H9 (cell line): ENCODE data around the gene CFAP91. TPM values are rescaled to one million over a fixed set of nuclear protein-coding genes. Genes with fewer than 3 reads are reported as not detected.

Source experiments
- DNase-seq: peaks from one replicate; pipeline ENCODE4 v3.0.0-alpha.2; 2017
- H2AFZ ChIP-seq: one replicate; pipeline ENCODE4 v1.6.1; 2013; ENCODE audit warnings: mild to moderate bottlenecking, low read length, control low read depth, moderate library complexity
- H2AK5ac ChIP-seq: 2 replicates; pipeline ENCODE4 v1.6.1; 2013; ENCODE audit warnings: low read length, control low read depth, mixed read lengths; ENCODE audit not compliant: insufficient read length
- H2BK120ac ChIP-seq: one replicate; pipeline ENCODE4 v1.6.1; 2013; ENCODE audit warnings: low read depth, mild to moderate bottlenecking, low read length, control low read depth, inconsistent platforms; ENCODE audit not compliant: poor library complexity, severe bottlenecking
- H2BK12ac ChIP-seq: 2 replicates; pipeline ENCODE4 v1.6.1; 2013; ENCODE audit warnings: low read length, control low read depth, mixed read lengths, low read depth; ENCODE audit not compliant: insufficient read length
- H2BK15ac ChIP-seq: 2 replicates; pipeline ENCODE4 v1.6.1; 2013; ENCODE audit warnings: low read depth, low read length, control low read depth
- H2BK20ac ChIP-seq: one replicate; pipeline ENCODE4 v1.6.1; 2013; ENCODE audit warnings: low read depth, mild to moderate bottlenecking, low read length, control low read depth, inconsistent platforms; ENCODE audit not compliant: poor library complexity, severe bottlenecking
- H2BK5ac ChIP-seq: 2 replicates; pipeline ENCODE4 v1.6.1; 2013; ENCODE audit warnings: low read length, control low read depth, mixed read lengths; ENCODE audit not compliant: insufficient read length
- H3K14ac ChIP-seq: 2 replicates; pipeline ENCODE4 v1.6.1; 2013; ENCODE audit warnings: low read length, control low read depth; ENCODE audit not compliant: insufficient read depth
- H3K18ac ChIP-seq: 2 replicates; pipeline ENCODE4 v1.6.1; 2013; ENCODE audit warnings: low read depth, mild to moderate bottlenecking, mixed read lengths, low read length, control low read depth; ENCODE audit not compliant: insufficient read length
- H3K23ac ChIP-seq: 2 replicates; pipeline ENCODE4 v1.6.1; 2013; ENCODE audit warnings: low read length, control low read depth, mixed read lengths, low read depth; ENCODE audit not compliant: insufficient read length
- H3K23me2 ChIP-seq: 2 replicates; pipeline ENCODE4 v1.6.1; 2013; ENCODE audit warnings: low read depth, mild to moderate bottlenecking, mixed read lengths, low read length, control low read depth; ENCODE audit not compliant: insufficient read length, poor library complexity, severe bottlenecking
- H3K27ac ChIP-seq: 2 replicates; pipeline ENCODE4 v1.5.1; 2013; ENCODE audit warnings: low read length, control low read depth, mixed read lengths, low read depth; ENCODE audit not compliant: insufficient read length
- H3K27me3 ChIP-seq: 2 replicates; pipeline ENCODE4 v1.6.1; 2013; ENCODE audit warnings: low read length, control low read depth, inconsistent platforms; ENCODE audit not compliant: insufficient read depth
- H3K4ac ChIP-seq: 2 replicates; pipeline ENCODE4 v1.6.1; 2013; ENCODE audit warnings: low read depth, mild to moderate bottlenecking, control low read depth, inconsistent platforms, low read length, moderate library complexity
- H3K4me1 ChIP-seq: 2 replicates; pipeline ENCODE4 v1.6.1; 2013; ENCODE audit warnings: low read length, control low read depth, inconsistent platforms; ENCODE audit not compliant: insufficient read depth
- H3K4me2 ChIP-seq: 2 replicates; pipeline ENCODE4 v1.6.1; 2013; ENCODE audit warnings: low read length, control low read depth, mixed read lengths; ENCODE audit not compliant: insufficient read length, insufficient read depth
- H3K56ac ChIP-seq: 2 replicates; pipeline ENCODE4 v1.6.1; 2013; ENCODE audit warnings: low read depth, mild to moderate bottlenecking, mixed read lengths, low read length, control low read depth; ENCODE audit not compliant: insufficient read length
- H3K79me1 ChIP-seq: 2 replicates; pipeline ENCODE4 v1.6.1; 2013; ENCODE audit warnings: low read depth, mild to moderate bottlenecking, moderate library complexity, low read length, control low read depth, inconsistent platforms; ENCODE audit not compliant: insufficient read depth, poor library complexity, severe bottlenecking
- H3K79me2 ChIP-seq: 2 replicates; pipeline ENCODE4 v1.6.1; 2013; ENCODE audit warnings: low read length, control low read depth, inconsistent platforms; ENCODE audit not compliant: insufficient read depth
- H3K9ac ChIP-seq: 2 replicates; pipeline ENCODE4 v1.6.1; 2013; ENCODE audit warnings: low read length, control low read depth, mixed read lengths; ENCODE audit not compliant: insufficient read length; ENCODE audit errors: extremely low read depth
- H3K9me3 ChIP-seq: one replicate; pipeline ENCODE4 v1.6.1; 2013; ENCODE audit warnings: low read depth, low read length, inconsistent platforms; ENCODE audit not compliant: control insufficient read depth
- H3T11ph ChIP-seq: one replicate; pipeline ENCODE4 v1.6.1; 2013; ENCODE audit warnings: mild to moderate bottlenecking, low read length, control low read depth, inconsistent platforms
- H4K20me1 ChIP-seq: one replicate; pipeline ENCODE4 v1.6.1; 2013; ENCODE audit not compliant: control insufficient read depth, insufficient read length, insufficient read depth
- H4K5ac ChIP-seq: 2 replicates; pipeline ENCODE4 v1.6.1; 2013; ENCODE audit warnings: low read depth, mild to moderate bottlenecking, mixed read lengths, low read length, control low read depth; ENCODE audit not compliant: insufficient read length
- H4K8ac ChIP-seq: replicated peaks from 2 replicates; pipeline ENCODE4 v1.6.1; 2013; ENCODE audit warnings: low read length, control low read depth, mixed read lengths, low read depth; ENCODE audit not compliant: insufficient read length
- H4K91ac ChIP-seq: 2 replicates; pipeline ENCODE4 v1.6.1; 2013; ENCODE audit warnings: low read depth, mild to moderate bottlenecking, moderate library complexity, mixed read lengths, low read length, control low read depth; ENCODE audit not compliant: insufficient read length
- H3K27ac Mint-ChIP-seq, 3 experiments: 2 replicates in 2 of 3; 3 replicates in 1 of 3; pipeline ENCODE4 v1.8.0; 2020 to 2021; ENCODE audit warnings: mixed read lengths in 3 of 3, mild to moderate bottlenecking in 1 of 3, moderate library complexity in 1 of 3
- H3K27me3 Mint-ChIP-seq: 2 replicates; pipeline ENCODE4 v1.8.0; 2021; ENCODE audit warnings: low read depth, mild to moderate bottlenecking, moderate library complexity, mixed read lengths
- H3K36me3 Mint-ChIP-seq, 3 experiments: 2 replicates in 2 of 3; 3 replicates in 1 of 3; pipeline ENCODE4 v1.8.0; 2020 to 2021; ENCODE audit warnings: low read depth in 3 of 3, mixed read lengths in 3 of 3; ENCODE audit not compliant: insufficient read depth in 1 of 3
- H3K4me1 Mint-ChIP-seq, 2 experiments: 2 replicates each; pipeline ENCODE4 v1.8.0; 2020; ENCODE audit warnings: mixed read lengths in 2 of 2
- H3K4me3 Mint-ChIP-seq, 2 experiments: 2 replicates in 1 of 2; 3 replicates in 1 of 2; pipeline ENCODE4 v1.8.0; 2020 to 2021; ENCODE audit warnings: mild to moderate bottlenecking in 2 of 2, mixed read lengths in 2 of 2, moderate library complexity in 1 of 2
- H3K9me3 Mint-ChIP-seq, 2 experiments: 2 replicates in 1 of 2; 3 replicates in 1 of 2; pipeline ENCODE4 v1.8.0; 2020; ENCODE audit warnings: mild to moderate bottlenecking in 2 of 2, mixed read lengths in 2 of 2, moderate library complexity in 1 of 2
- CTCF ChIP-seq: fragments of 200-600 bp; sonication (generic); conservative IDR thresholded peaks from 3 replicates; pipeline ENCODE4 v1.8.0; 2021; ENCODE audit warnings: antibody characterized with exemption, mild to moderate bottlenecking
- WGBS: extraction: QIAGEN DNeasy Blood & Tissue Kit; methylation state at CpG from one replicate; pipeline ENCODE4 v1.1.7; 2013; ENCODE audit warnings: missing lambda C conversion rate, low lambda C conversion rate, mixed read lengths; ENCODE audit not compliant: insufficient read length; ENCODE audit errors: extremely low coverage; 5-methylcytosine and 5-hydroxymethylcytosine counted together
- total RNA-seq: library from RNA; stranded (reverse); gene quantifications from 2 replicates; pipeline ENCODE4 v1.2.1, GENCODE V29; 2021

CFAP91 gene
- total RNA-seq, 1 experiment from 2014 or later, result 2.3 TPM

GRCh38 chr3:119659606-119660291 lies 43.1 kb upstream of the CFAP91 start:
- H3K9me3 Mint-ChIP-seq, result no peaks in the 10 kb centered on the region
- no peak overlapping the region for H3K4me3 Mint-ChIP-seq

More at GRCh38 chr3:119659606-119660291, 43.1 kb upstream of the CFAP91 start:
- no peaks in the 10 kb centered on the region for H3K23me2 ChIP-seq
- 0 out of 2 replicates have a peak, but pooled peaks cover 2% of the 10 kb centered on the region for H3K4me1 ChIP-seq
- no peak for DNase-seq
- H3K4ac ChIP-seq, result no peak overlapping the region
- no peak overlapping the region; the same call in 1 of the 2 replicates for H3K14ac ChIP-seq
- no peak overlapping the region for H2BK15ac ChIP-seq
- H2AFZ ChIP-seq, result no peak overlapping the region
- H2BK12ac ChIP-seq, result no peak overlapping the region
- H3K27ac ChIP-seq, result no peak overlapping the region
- no peak overlapping the region for H3K4me2 ChIP-seq
- H3K56ac ChIP-seq, result no peak overlapping the region
- no peak overlapping the region for H4K8ac ChIP-seq
- Mint-ChIP-seq H3K27ac (peak overlapping the region in 1 of 3 experiments; percentile 41; a peak in 1 of 7 replicates), H3K27me3 (no peaks in the 10 kb centered on the region), H3K36me3 (no peaks in the 10 kb centered on the region), H3K4me1 (peaks cover 2 to 4% of the 10 kb centered on the region in 2 experiments; a peak in 2 of 4 replicates)
- no peak overlapping the region for H2BK20ac ChIP-seq
- H3K9ac ChIP-seq, result no peak overlapping the region
- H3K79me2 ChIP-seq, result no peaks in the 10 kb centered on the region
- no peak overlapping the region for H3K18ac ChIP-seq
- H3K23ac ChIP-seq, result no peak overlapping the region
- H2AK5ac ChIP-seq, result no peak overlapping the region
- H4K5ac ChIP-seq, result no peak overlapping the region
- H2BK120ac ChIP-seq, result no peak overlapping the region
- H3K27me3 ChIP-seq, result no peaks in the 10 kb centered on the region
- H3K9me3 ChIP-seq, result no peaks in the 10 kb centered on the region
- H4K20me1 ChIP-seq, result no peaks in the 10 kb centered on the region
- TF ChIP-seq CTCF, result no peak
- H4K91ac ChIP-seq, result no peak overlapping the region
- H3K79me1 ChIP-seq, result no peaks in the 10 kb centered on the region
- no peak overlapping the region for H3T11ph ChIP-seq
- H2BK5ac ChIP-seq, result no peak overlapping the region
- no CpG with 5 or more reads among the region's 9 CpGs for WGBS
